ENCODE data around the gene SP5. TPM values are rescaled to one million over a fixed set of nuclear protein-coding genes. Genes with fewer than 3 reads are reported as not detected.

Gene SP5
- total RNA-seq, 2 donors from 2014 or later: 1.2 to 3.5 TPM

DNA sequence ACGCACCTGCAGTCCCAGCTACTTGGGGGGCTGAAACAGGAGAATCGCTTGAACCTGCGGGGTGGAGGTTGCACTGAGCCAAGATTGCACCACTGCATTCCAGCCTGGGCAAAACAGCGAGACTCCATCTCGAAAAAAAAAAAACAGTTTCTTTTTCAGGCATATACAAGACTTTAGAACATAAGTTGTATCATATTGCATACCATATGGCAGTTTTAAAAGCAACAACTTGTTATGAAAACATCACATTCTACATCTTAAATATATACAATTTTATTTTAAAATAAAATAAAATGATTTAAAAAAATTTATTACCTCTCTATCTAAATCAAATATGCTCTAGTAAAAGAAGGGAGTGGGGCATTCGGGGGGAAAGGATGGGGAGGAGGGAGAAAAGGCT, 39.4 kb upstream of the SP5 start:
- no peaks in the 10 kb centered on the region for H3K27me3 ChIP-seq
- intact Hi-C loops (cut with DNase I): no loop called here
- TF ChIP-seq CTCF (IDR thresholded peaks at IDR 0.05): no peak
- H3K4me1 ChIP-seq: no peaks in the 10 kb centered on the region
- no peak overlapping the region for H3K4me3 ChIP-seq
- H3K36me3 ChIP-seq: no peaks in the 10 kb centered on the region
- no peak overlapping the region for H3K9ac ChIP-seq (ENCODE audit: low read depth in 2 of 2, low read length in 2 of 2)
- no peak overlapping the region for H3K27ac ChIP-seq
- no peaks in the 10 kb centered on the region for H3K9me3 ChIP-seq
- DNase-seq: no peak

DNA sequence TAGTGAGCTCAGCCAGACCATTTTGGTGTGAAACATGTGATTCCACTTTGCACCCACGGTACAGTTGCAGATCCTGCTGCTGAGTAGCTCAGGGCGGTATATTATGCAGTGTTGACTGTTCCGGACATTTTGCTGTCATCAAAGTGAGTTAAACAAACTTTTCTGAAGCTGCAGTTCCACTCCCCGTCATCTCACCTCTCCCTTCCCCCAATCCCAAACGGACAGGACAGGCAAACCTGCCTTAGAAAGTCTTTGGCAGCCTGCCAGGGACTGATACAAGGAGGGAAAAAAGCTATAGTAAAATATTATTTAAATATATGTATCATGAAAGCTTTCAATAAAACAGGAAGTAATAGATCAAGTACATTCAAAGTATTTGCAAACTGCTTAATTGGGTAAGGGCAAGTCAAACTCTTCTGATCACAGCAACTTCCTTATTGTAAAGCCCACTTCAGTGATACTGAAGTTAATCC, 35.5 kb upstream of the SP5 start:
- Histone ChIP-seq H3K36me3 (no peaks in the 10 kb centered on the region), H3K27me3 (no peaks in the 10 kb centered on the region), H3K27ac (no peak overlapping the region), H3K4me3 (no peak overlapping the region), H3K4me1 (no peaks in the 10 kb centered on the region), H3K9ac (ENCODE audit: low read depth in 2 of 2, low read length in 2 of 2) (no peak overlapping the region), H3K9me3 (no peaks in the 10 kb centered on the region)
- intact Hi-C loops (cut with DNase I): no loop called here
- peak; percentile 47 for DNase-seq
- TF ChIP-seq CTCF (IDR thresholded peaks at IDR 0.05): no peak

DNA sequence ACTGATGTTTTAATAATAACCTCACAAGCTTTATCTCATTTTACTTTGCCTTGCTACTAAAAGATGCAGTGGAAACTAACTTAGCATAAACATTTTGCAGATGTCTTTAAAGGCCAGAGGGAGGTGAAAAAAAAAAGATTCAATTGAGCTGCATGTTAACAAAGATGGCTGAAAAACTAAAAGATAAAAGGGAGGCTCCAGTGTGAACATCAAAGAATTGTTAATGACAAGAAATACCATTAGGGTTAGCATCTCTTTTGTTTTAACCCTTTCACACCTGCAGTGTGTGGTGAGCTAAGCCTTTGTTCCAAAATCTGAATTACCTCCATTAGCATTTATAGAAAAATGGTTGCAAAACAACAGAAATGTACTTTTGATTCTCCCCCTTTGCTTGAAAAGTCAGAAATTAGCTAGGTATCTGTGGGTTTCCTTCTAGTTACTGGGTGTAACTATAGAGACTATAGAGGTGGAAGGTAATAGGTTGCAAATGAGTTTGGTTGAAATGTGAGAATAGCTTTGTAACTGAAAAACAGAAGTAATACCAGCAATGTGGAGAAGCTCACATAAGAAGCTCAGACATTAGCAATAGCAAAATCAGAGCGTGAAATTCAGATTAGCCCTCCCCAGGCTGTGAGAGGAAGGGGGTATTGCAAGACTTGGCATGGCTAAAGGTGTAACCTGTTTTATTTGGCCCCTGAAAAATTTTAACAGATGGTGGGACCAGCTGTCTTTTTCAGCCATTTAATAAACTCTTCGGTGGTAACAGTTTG, 34.8 kb upstream of the SP5 start:
- intact Hi-C loops (cut with DNase I): no loop called here
- Histone ChIP-seq H3K4me1 (no peaks in the 10 kb centered on the region), H3K36me3 (no peaks in the 10 kb centered on the region), H3K27me3 (no peaks in the 10 kb centered on the region), H3K9me3 (no peaks in the 10 kb centered on the region), H3K9ac (ENCODE audit: low read depth in 2 of 2, low read length in 2 of 2) (no peak overlapping the region), H3K4me3 (no peak overlapping the region), H3K27ac (no peak overlapping the region)
- no peak for DNase-seq
- TF ChIP-seq CTCF (IDR thresholded peaks at IDR 0.05): no peak

DNA sequence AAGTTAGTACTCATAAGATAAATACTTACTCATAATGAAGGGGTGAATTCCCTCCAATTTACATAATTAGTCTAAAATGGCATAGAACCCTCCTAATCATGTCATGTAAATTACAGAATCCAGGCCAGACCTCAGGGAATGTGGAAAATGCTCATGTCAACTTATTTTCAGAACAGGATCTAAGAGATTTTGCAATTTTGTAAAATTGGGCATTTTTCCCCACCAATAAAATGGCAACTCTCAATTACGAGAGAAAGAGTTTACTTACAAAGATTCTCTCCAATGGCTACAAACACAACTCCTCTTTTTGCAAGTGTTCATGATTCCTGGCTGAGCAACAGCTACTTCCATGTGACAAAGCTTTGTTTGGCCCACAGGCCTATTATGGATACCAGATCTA, 33.8 kb upstream of the SP5 start:
- intact Hi-C loops (cut with DNase I): no loop called here
- TF ChIP-seq CTCF (IDR thresholded peaks at IDR 0.05): no peak
- no peak for DNase-seq
- H3K4me1 ChIP-seq: no peaks in the 10 kb centered on the region
- no peaks in the 10 kb centered on the region for H3K27me3 ChIP-seq
- no peaks in the 10 kb centered on the region for H3K36me3 ChIP-seq
- no peak overlapping the region for H3K4me3 ChIP-seq
- no peak overlapping the region for H3K27ac ChIP-seq
- no peaks in the 10 kb centered on the region for H3K9me3 ChIP-seq
- H3K9ac ChIP-seq (ENCODE audit: low read depth in 2 of 2, low read length in 2 of 2): no peak overlapping the region

GRCh38 chr2:170685591-170685990, 29.5 kb upstream of the SP5 start:
- Histone ChIP-seq H3K9me3 (no peaks in the 10 kb centered on the region), H3K27me3 (no peaks in the 10 kb centered on the region), H3K9ac (ENCODE audit: low read depth in 2 of 2, low read length in 2 of 2) (no peak overlapping the region), H3K4me3 (no peak overlapping the region), H3K27ac (no peak overlapping the region), H3K36me3 (no peaks in the 10 kb centered on the region), H3K4me1 (no peaks in the 10 kb centered on the region)
- DNase-seq: no peak
- intact Hi-C loops (cut with DNase I): no loop called here
- TF ChIP-seq CTCF (IDR thresholded peaks at IDR 0.05): no peak

All from colonic mucosa (tissue), 4 donors.